GM18505 (cell line): ENCODE measurements around the gene GYPC.

ENCODE experiments used
- ATAC-seq: cut with Tn5 transposase; IDR thresholded peaks from one replicate; pipeline ENCODE4 v1.9.1; 2021; ENCODE audit not compliant: unreplicated experiment
- POLR2A ChIP-seq: IDR thresholded peaks from 4 replicates; pipeline ENCODE4 v1.6.1; 2011; ENCODE audit warnings: borderline replicate concordance; ENCODE audit not compliant: insufficient read depth, insufficient read length; ENCODE audit errors: extremely low read depth

GYPC gene

DNA sequence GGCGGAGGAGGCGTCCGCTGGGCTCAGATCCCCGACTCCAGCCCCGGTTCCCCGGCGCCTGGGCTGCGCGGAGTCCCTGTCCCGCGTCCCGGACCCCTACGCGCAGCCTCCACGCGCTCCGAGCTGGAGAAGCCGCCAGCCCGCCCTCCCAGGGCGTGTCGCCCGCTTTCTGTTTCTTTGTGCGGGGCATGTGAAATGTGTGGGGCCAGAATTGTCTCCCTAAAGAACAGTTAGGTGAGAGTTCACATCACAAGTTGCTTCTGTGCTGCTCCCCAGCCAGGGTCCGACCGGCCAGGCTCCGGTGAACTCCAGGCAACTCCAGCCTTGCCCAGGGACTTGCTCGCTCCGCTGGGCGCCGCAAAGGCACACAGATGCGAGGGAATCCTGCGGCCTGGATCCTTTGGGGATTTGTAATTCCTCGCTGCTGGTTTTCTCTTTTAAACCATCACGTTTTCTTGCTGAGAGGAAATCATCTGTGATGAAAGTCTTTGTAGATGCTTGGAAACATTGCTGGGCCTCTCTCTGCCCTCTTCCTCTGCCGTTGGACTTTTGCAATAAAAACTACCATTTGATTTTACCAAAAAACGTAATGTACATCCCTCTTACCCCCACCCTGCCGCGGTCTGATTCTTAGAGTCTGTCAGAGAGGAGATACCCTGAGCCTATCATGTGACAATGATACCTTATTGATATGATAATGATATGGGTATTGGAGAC lies 631 bp downstream of the GYPC start:
- peak; percentile 14 for TF ChIP-seq POLR2A
- peak; percentile 34 for ATAC-seq

GRCh38 chr2:126657148-126657635 lies 1.2 kb downstream of the GYPC start:
- no peak for TF ChIP-seq POLR2A
- ATAC-seq, result peak; percentile 11

DNA sequence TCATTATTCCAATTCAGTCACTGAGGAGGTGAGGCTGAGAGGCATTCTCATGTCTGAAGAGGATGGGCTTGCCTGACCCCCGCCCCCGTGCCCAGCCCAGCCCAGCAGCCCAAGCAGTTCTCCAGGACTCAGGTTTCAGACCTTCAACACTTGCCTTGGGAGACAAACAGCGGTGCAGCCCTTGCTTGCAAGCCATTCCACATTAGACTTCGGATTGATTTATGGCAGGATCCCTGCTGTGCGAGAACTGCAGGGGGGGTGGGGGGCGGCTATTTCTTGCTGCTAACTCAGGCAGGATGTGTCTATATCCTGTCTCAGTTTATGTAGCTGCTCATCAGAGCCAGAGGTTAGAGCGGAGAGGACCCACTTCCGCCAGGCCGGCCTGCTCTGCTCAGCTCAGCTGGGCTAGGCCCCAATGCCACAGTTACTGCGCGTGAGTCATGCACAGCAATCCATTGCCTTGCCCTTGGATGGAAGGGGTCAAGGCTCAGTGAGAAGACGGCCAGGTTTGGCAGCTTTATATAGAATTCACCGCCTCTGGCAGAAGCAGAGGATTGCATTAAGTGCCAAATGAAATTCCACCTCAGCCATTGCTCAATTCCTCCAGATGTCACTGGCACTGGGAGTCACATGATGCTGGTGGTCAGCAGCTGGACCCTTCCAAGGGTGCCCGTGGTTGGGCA lies 1.8 kb downstream of the GYPC start:
- ATAC-seq, result peak; percentile 57
- TF ChIP-seq POLR2A, result peak; percentile 70

- ATAC-seq, result no peak
- TF ChIP-seq POLR2A, result no peak
Observed at GRCh38 chr2:126658319-126658904, 2.5 kb downstream of the GYPC start.

DNA sequence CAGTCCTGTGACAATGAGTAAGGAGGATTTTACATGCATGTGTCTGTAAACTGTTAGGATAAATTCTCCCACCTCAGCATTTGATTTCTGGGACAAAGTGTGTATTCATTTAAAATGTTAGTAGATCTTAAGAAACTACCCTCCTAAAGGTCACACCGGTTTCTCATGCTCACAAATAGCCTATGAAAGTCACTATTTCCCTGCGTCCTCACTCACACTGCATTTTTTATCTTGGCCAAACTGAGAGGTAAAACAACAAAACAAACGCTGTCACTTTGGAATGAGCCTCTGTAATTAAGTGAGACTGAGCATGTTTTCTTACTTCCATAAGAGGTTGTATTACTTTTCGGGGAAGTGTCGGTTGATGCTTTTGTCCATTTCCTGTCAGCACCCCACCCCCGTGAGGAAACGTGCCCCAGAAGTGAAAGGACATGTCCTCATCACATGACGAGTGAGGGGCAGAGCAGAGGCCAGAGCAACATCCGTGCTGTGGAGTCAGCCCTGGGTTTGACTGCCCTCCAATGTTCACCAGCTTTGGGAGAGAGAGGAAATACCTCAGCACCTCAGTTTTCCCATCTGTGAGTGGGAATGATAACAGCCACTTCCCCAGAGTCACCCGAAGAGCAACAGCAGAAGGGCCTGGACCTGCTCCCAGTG lies 3.1 kb downstream of the GYPC start:
- peak; percentile 61 for TF ChIP-seq POLR2A
- peak; percentile 37 for ATAC-seq

GRCh38 chr2:126659562-126660467 lies 3.9 kb downstream of the GYPC start:
- ATAC-seq, result no peak
- TF ChIP-seq POLR2A, result no peak

DNA sequence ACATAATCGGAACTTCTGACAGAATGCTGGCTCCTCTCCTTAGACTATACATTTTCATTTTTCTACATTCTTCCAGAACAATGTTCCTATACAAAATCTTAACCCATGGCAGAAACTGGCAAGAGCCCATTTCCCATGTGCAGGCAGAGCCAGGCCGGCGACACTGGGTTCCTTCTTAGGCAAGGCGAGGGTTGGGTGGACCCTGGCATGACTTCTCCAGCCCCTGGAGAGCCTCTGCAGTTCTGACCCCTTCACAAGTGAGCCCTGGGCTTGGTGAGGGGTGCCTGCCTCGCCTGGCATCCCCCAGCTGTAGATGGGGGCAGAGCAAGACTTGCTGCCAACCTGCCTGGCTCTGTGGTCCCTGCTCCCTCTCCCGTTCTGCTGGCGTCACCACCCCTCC lies 5.0 kb downstream of the GYPC start:
- ATAC-seq, result no peak
- no peak for TF ChIP-seq POLR2A

GRCh38 chr2:126661702-126662500 lies 5.9 kb downstream of the GYPC start:
- no peak for ATAC-seq
- no peak for TF ChIP-seq POLR2A

DNA sequence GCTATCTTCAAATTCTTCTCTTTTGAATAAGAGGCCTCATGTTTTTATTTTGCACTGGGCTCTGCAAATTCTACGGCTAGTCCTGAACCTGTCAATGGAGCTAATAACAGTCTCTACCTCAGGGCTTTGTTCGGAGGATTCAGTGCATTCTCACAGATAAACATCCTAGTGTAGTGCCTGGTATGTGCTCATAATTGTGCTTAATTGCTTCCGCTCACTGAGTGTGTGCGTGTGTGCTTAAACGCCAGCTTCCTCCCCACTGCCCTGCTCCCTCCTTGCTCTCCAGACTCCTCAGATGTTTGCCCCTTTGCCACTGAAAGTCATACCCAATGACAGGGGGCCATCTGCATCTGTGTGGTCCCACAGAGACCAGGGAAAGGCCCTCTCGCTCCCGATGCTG lies 6.7 kb downstream of the GYPC start:
- no peak for ATAC-seq
- no peak for TF ChIP-seq POLR2A

DNA sequence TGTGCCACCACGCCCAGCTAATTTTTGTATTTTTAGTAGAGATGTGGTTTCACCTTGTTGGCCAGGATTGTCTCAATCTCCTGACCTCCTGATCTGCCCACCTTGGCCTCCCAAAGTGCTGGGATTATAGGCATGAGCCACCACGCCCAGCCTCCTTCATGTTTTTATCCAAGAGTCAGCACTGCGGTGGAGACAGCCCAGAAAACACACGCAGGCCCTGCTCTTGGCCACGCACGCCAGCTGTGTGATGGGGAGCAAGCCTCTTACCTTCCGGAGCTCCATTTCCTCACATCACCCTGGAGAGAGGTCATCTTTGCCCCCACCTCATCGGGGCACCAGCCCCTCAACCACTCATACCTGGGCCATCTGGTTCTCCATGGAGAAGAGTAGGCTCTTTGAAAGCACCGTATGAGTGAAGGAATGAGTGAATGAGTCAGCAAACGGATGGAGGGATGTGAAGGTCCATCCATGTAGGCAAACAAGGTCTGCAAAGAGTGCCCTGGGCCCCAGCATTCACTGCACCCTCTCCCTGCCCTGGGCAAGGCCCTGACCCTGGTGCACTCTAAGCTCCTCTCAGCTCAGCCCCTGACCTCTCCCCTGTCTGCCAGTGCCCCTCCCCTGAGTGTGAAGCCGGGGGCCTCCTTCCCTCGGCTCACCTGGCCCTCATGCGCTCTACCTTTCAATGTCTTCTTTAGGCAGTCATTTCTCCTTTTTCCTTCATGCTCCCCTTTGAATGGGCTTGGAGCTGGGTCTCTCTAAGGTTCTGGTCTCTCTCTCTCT lies 7.4 kb downstream of the GYPC start:
- TF ChIP-seq POLR2A, result no peak
- no peak for ATAC-seq

DNA sequence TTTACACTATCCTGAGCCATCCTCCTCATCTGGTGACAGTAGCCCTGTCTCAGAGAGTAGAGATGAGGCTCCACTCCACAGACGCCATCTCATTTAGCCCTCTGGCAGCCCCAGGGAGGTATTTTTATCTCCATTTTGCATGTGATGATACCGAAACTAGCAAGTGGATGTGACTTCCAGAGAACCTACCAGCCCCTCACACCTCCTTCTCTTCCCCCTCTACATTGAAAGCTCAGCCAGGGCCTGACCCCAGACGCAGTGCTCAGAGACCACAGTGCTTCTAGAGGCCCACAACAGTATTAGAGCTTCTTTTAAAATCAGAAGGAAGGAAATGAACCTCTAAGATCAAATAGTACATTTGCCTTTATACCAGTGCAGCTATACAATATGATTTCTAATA lies 8.3 kb downstream of the GYPC start:
- peak; percentile 66 for ATAC-seq
- TF ChIP-seq POLR2A, result no peak
